AG04449 (cell line): ENCODE results near the gene SIRPA.

Source experiments
- CTCF ChIA-PET: fragments of 350-600 bp; formaldehyde crosslinking; extraction: SDS; loops from one replicate; lab custom pipeline; 2021; ENCODE audit warnings: antibody characterized with exemption; lab: Yijun Ruan, JAX
- POLR2A ChIA-PET: fragments of 400-600, 350-600 bp; formaldehyde crosslinking; extraction: SDS; loops from one replicate; lab custom pipeline; 2020; ENCODE audit warnings: antibody characterized with exemption, inconsistent platforms; lab: Yijun Ruan, JAX
- DNase-seq: peaks from one replicate; pipeline ENCODE4 v3.0.0-alpha.2; 2010; ENCODE audit warnings: low read depth, low spot score
- H3K4me3 ChIP-seq: 2 replicates; pipeline ENCODE4 v1.5.1; 2011; ENCODE audit warnings: low read depth, mild to moderate bottlenecking, control low read depth, low read length
- TF ChIP-seq, protein P1 (sequence below): IDR thresholded peaks from one replicate; pipeline ENCODE4 v1.5.1; 2011; ENCODE audit warnings: mild to moderate bottlenecking, moderate library complexity, low read length, control low read depth, inconsistent platforms; ENCODE audit not compliant: insufficient read depth; ENCODE audit errors: missing control alignments

The SIRPA gene

DNA sequence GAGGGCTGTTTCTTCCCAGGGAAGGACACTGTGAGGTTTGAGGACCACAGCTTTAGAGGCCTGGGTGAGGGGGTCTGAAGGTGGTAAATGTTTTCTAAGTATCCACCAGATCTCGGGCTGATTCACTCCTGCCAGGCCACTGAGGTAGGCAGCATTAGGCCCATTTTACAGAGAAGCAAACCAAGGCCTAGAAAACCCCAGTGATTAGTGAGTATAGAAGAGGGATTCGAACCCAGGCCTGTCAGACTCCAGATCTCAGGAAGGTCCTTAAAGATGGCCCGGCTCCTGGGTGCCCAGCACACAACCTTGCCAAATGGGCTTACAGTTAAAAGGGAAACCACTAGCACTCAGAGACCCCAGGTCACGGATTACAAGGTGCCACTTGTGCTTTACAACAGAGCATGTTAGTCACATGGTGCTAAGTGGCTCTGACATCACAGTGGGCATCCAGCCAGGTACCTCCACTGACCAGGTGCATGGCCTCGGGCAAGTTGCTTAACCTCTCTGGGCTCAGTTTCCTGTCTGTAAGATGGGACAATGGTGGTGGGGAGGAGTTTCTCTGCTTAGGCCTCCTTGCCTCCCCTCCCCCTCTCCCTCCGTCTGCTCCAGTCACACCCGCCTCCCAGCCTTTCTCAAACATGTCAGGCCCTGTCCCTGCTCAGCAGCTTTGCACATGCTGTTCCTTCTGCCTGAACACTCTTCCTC lies 18.8 kb upstream of the SIRPA start:
- ChIA-PET POLR2A (no interaction called here), CTCF (no interaction called here)
- no peak for DNase-seq
- TF ChIP-seq, protein P1, sequence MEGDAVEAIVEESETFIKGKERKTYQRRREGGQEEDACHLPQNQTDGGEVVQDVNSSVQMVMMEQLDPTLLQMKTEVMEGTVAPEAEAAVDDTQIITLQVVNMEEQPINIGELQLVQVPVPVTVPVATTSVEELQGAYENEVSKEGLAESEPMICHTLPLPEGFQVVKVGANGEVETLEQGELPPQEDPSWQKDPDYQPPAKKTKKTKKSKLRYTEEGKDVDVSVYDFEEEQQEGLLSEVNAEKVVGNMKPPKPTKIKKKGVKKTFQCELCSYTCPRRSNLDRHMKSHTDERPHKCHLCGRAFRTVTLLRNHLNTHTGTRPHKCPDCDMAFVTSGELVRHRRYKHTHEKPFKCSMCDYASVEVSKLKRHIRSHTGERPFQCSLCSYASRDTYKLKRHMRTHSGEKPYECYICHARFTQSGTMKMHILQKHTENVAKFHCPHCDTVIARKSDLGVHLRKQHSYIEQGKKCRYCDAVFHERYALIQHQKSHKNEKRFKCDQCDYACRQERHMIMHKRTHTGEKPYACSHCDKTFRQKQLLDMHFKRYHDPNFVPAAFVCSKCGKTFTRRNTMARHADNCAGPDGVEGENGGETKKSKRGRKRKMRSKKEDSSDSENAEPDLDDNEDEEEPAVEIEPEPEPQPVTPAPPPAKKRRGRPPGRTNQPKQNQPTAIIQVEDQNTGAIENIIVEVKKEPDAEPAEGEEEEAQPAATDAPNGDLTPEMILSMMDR = no peak
- no peak overlapping the region for H3K4me3 ChIP-seq

DNA sequence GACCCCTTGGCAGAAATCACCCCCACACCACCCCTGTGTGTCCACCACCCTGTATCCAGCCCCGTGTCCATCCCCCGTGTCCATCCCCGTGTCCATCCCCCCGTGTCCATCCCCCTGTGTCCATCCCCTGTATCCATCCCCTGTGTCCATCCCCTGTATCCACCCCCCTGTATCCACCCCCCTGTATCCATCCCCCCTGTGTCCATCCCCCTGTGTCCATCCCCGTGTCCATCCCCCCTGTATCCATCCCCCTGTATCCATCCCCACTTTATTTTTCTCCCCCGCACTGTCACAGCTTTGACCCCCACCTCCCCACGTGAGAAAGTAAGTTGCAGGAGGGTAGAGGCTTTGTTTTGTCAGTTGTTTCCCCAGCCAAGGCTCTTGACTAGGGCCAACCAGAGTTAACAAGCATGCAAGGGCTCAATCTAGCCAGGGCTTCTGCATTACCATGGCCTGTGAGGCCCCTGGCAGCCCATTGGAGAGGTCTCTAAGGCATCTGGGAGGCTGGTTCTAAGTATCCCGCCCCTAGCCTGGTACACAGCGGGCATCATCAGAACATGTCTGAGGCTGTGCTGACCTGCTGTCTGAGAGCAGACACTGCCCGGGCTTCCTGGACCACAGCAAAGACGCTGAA lies 18.1 kb upstream of the SIRPA start:
- DNase-seq = no peak
- TF ChIP-seq, protein P1 = no peak
- CTCF ChIA-PET = no interaction called here
- POLR2A ChIA-PET = no interaction called here
- no peak overlapping the region for H3K4me3 ChIP-seq

DNA sequence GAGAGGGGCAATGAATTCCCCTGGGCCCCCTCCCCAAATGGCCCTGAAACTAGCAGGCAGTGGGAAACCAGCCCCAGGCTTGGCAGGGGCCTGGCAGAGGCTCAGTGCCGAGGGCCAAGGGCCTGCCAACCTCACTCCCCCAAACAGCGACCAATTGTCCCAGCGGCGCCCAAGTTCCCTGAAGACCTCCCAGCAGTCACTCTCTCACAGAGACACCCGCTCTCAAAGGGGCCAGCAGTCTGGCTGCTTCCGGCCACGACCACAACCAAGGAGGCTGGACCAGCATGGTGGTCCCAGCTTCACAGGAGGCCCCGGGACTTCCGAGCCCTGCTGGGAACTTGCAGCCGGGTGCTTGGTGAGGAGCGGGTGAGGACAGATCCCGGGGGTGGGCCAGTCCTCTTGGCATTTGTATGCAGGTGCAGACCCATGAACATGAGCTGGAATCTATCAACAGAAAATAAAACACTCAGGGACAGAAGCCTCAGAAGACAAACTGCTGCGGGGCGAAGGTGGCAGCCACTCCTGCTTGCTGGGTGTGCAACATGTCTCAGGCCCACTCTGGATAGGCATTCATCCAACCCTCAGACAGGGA lies 17.5 kb upstream of the SIRPA start:
- ChIA-PET CTCF (interaction anchor here (1.2 kb wide), 1 partner anchor 77 kb away, joined by 3 read pairs; no protein-coding TSS in a partner anchor), POLR2A (no interaction called here)
- TF ChIP-seq, protein P1 = no peak
- no peak for DNase-seq
- H3K4me3 ChIP-seq = no peak overlapping the region

DNA sequence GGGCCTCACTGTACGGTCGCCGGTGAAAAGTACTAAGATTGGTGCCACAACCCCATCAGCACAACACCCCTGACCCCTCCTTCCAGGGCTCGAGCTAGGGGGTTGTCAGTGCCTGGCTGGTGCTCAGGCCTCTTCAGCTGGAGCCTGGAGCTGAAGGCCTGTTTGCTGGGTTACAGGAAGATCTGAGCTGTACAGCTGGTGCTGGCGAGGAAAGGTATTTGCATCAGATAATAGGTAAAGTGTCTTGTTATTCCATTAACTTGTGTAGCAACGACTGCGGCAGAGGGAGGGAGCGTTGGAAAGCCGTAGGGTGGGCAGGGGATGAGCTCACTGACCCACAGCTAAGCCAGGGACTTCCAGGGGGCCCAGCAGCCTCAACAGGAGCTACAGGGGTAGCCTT lies 15.8 kb upstream of the SIRPA start:
- ChIA-PET CTCF (interaction anchor here (0.8 kb wide), 1 partner anchor 77 kb away, joined by 3 read pairs; no protein-coding TSS in a partner anchor), POLR2A (no interaction called here)
- no peak for DNase-seq
- TF ChIP-seq, protein P1 = no peak
- no peak overlapping the region for H3K4me3 ChIP-seq

DNA sequence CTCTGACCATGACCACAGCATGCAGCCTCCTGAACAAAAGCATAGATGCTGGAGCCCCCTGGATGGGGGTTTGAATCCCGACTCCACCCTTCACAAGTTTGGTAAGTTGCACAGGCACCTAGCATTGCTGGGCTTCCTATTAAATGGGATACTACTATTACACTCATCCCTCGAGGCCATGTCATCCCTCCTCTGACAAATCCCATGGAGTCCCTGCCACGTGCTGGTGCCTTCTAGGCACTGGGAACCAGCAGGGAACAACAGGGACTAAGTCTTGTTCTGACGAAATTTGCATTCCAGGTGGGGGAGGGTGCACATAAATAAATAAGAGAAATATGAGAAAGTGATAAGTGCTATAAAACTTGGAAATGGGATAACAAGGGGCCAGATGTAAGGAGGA lies 15.3 kb upstream of the SIRPA start:
- ChIA-PET POLR2A (no interaction called here), CTCF (interaction anchor here (0.8 kb wide), 1 partner anchor 78 kb away, joined by 3 read pairs; no protein-coding TSS in a partner anchor)
- no peak overlapping the region for H3K4me3 ChIP-seq
- TF ChIP-seq, protein P1 = no peak
- DNase-seq = no peak

DNA sequence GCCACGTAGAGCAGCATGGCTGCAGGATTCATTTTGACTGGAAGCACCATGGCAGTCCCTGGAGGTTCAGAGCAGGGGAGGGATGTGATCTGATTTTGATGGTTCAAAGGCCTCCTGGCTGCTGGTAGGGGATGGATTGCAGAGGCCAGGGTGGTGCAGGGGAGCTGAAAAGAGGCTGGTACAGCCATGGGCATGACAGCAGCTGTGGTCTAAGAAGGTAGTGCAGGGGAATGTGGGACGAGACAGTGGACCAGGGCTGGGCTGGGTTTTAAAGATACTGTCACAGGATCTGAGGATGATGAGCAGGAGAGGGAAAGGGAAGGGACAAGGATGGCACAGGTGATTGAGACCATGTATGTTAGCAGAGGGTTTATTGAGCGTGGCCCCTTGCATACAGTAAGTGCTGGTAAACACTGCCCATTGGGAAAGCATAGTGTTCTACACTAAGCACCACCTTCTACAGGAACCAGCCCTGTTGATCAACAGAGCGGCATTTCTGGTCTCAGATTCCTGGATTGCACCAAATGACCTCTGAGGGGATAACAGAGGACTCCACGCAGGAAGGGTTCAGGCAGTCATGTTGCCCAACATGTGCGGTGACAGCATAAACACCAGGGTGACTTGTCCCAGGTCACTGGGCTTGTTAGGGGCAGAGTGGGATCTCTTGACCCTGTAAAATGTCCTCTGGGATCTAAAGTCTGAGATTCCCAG lies 14.5 kb upstream of the SIRPA start:
- TF ChIP-seq, protein P1 = no peak
- ChIA-PET CTCF (no interaction called here), POLR2A (no interaction called here)
- DNase-seq = no peak
- no peak overlapping the region for H3K4me3 ChIP-seq
